ENCODE results near the gene LIMA1.

Gene LIMA1

DNA sequence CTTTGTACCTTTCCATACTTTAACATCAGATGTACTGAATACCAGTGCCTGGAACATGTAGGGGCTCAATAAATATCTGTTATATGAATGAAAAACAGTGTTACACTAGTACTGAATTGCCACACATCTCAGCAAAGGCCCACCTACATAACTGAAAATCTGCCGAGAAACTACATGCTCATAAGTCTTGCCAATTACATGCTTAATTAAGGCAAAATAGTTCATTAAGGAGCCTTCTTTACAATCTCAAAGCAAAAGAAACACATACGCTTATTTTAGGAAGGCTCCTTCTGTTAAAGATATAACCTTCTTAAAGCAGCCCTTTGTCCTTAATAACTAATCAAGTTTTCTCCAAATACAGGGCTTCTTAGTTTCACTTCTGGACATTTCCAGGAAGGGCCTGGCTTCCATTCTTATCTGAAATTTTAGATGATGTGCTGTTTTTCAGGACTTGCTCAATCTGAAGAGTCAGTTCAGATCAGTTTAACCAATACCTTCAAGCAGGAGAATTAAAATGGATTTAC, 11.5 kb downstream of the LIMA1 start:
- H3K9ac ChIP-seq (ENCODE audit: low read depth, low read length), result no peak overlapping the region
- 0 out of 2 replicates have a peak, but pooled peaks cover 6% of the 10 kb centered on the region for H3K4me1 ChIP-seq (ENCODE audit: insufficient read depth, low read length)
- H3K9me3 ChIP-seq (ENCODE audit: control insufficient read depth, insufficient read depth, low read length), result no peaks in the 10 kb centered on the region

DNA sequence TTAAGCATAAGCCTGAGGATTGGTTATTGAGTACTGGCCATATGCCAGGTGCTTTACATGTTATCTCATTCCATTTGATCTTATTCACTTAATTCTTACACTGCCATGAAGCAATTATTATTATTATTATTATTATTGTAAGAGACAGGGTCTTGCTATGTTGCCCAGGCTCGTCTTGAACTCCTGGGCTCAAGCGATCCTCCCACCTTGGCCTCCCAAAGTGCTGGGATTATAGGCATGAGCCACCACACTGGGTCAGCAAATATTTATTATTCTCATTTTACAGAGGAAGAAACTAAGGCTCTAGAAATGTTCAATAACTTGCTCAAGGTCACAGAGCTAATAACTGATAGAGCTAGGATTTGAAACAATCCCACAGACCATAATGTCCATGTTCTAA, 14.8 kb downstream of the LIMA1 start:
- H3K36me3 ChIP-seq (ENCODE audit: insufficient read depth, low read length), result no peaks in the 10 kb centered on the region
- 0 out of 2 replicates have a peak, but pooled peaks cover 6% of the 10 kb centered on the region for H3K4me1 ChIP-seq (ENCODE audit: insufficient read depth, low read length)
- no peaks in the 10 kb centered on the region for H3K9me3 ChIP-seq (ENCODE audit: control insufficient read depth, insufficient read depth, low read length)
- no peak overlapping the region for H3K9ac ChIP-seq (ENCODE audit: low read depth, low read length)

More for the DNA sequence above, 11.5 kb downstream of the LIMA1 start:
- H3K36me3 ChIP-seq (ENCODE audit: insufficient read depth, low read length), result no peaks in the 10 kb centered on the region

DNA sequence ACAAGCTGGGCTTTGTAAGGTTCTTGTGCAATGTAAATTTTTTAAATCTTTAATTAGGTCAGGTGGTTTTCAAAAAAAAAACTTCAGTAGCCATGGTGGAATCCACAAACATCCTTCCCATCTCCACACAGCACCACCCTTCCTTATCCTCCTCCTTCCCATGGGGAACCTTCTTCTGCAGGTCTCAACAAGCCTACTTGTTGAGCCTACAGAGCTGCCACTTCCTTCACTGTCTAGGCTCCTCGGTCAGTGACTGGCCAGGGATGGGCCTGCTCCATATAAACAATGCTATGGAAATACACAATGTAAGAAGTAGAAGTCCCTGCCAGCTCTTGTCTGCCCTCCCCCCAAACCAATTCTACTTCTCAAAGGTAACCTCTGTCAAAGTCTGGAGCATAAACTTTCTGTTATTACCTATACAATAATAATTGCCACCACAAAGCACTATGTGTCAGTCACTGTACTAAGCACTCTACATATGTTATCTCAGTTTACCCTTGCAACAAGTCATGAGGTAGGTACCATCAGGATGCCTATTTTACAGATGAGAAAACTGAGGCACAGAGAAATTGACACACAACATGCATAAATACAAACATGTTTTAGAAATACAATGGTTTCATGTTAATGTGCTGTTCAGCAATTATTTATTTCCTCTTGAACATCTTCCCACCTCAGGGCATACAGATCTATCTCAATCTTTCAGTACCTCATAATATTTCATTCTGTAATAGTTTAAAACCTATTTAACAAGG, 17.4 kb downstream of the LIMA1 start:
- Histone ChIP-seq H3K36me3 (ENCODE audit: insufficient read depth, low read length) (no peaks in the 10 kb centered on the region), H3K9me3 (ENCODE audit: control insufficient read depth, insufficient read depth, low read length) (no peaks in the 10 kb centered on the region), H3K9ac (ENCODE audit: low read depth, low read length) (no peak overlapping the region), H3K4me1 (ENCODE audit: insufficient read depth, low read length) (no peaks in the 10 kb centered on the region)

DNA sequence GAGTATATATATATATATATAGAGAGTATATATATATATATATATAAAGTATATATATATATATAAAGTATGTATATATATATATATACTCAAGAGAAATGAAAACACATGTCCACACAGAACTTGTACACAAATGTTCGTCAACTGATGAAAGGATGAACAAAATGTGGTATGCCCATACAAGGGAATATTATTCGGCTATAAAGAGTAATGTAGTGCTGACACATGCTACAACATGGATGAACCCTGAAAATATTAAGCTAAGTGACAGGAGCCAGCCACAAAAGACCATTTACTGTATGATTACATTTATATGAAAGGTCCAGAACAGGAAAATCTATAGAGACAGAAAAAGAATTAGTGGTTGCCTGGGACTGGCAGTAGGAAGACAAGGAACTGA, 19.5 kb downstream of the LIMA1 start:
- Histone ChIP-seq H3K4me1 (ENCODE audit: insufficient read depth, low read length) (no peaks in the 10 kb centered on the region), H3K36me3 (ENCODE audit: insufficient read depth, low read length) (no peaks in the 10 kb centered on the region), H3K9ac (ENCODE audit: low read depth, low read length) (no peak overlapping the region), H3K9me3 (ENCODE audit: control insufficient read depth, insufficient read depth, low read length) (no peaks in the 10 kb centered on the region)

DNA sequence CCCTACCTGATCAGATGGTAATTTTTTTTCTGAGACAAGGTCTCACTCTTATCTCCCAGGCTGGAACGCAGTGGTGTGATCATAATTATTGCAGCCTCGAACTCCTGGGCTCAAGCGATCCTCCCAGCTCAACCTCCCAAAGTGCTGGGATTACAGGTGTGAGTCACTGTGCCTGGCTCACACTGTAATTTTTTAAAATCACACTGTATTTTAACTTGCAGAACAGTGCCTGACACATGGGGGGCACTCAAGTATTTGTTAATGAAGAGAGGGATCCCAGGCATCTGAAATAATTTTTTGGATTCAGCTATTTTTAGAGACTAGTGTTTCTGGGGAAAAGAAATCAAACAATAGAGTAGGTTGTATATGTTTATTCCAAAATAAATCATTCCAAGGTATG, 21.7 kb downstream of the LIMA1 start:
- no peaks in the 10 kb centered on the region for H3K4me1 ChIP-seq (ENCODE audit: insufficient read depth, low read length)
- no peak overlapping the region for H3K9ac ChIP-seq (ENCODE audit: low read depth, low read length)
- H3K9me3 ChIP-seq (ENCODE audit: control insufficient read depth, insufficient read depth, low read length), result no peaks in the 10 kb centered on the region
- H3K36me3 ChIP-seq (ENCODE audit: insufficient read depth, low read length), result no peaks in the 10 kb centered on the region

DNA sequence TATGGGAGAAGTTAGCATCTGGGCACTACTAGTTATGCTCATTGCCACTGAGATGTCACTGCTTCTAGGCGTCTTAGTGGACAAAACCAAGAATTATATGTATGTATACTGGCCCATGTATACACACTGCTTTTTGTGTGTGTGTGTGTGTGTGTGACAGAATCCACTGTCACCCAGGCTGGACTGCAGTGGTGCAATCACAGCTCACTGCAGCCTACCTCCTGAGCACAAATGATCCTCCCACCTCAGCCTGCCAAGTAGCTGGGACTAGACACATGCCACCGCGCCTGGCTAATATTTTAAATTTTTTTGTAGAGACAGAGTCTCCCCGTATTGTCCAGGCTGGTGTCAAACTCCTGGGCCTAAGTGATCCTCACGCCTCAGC, 25.2 kb downstream of the LIMA1 start:
- no peaks in the 10 kb centered on the region for H3K9me3 ChIP-seq (ENCODE audit: control insufficient read depth, insufficient read depth, low read length)
- no peak overlapping the region for H3K9ac ChIP-seq (ENCODE audit: low read depth, low read length)
- H3K36me3 ChIP-seq (ENCODE audit: insufficient read depth, low read length), result no peaks in the 10 kb centered on the region
- H3K4me1 ChIP-seq (ENCODE audit: insufficient read depth, low read length), result peaks cover 5% of the 10 kb centered on the region; the same call in 1 of the 2 replicates

DNA sequence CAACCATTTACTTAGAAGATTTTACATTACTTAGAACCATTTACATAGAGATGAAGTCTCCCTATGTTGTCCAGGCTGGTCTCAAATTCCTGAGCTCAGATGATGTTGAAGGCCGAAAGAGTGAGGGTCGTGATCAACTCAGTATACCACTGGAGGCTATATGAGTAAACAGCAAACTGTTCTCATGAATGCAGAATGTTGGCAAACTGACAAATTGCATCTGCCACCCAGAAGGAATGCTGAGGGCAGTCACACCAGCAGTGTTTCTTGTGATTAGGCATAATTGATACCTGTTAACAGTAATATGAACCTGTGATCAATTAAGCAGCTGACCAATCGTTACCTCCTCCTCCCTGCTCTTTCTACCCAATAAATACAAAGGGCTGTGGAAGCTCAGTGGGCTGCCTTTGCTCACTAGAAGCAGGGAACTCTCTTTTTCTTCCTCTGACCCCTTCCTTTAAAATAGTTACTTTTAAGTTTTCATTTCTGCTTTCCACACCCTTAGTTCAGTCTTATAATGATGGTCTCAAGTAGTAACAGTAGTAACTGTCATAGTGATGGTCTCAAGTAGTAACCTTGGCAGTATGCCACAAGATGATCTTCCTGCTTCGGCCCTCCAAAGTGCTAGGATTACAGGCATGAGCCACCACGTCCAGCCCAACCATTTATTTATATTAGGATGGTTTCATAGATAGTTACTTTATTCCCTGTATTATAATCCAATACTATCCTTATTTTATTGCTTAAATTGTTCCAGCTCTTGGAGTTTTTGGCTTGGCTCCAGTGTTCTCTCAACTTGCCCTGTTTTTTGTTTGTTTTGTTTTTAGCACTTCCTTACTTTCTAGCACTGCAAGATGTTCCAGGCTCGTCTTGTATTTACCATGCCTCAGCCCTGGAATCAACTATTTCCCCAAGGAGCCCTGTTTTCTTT, 25.8 kb downstream of the LIMA1 start:
- Histone ChIP-seq H3K9me3 (ENCODE audit: control insufficient read depth, insufficient read depth, low read length) (no peaks in the 10 kb centered on the region), H3K4me1 (ENCODE audit: insufficient read depth, low read length) (peaks cover 5% of the 10 kb centered on the region; the same call in 1 of the 2 replicates), H3K36me3 (ENCODE audit: insufficient read depth, low read length) (no peaks in the 10 kb centered on the region)

DNA sequence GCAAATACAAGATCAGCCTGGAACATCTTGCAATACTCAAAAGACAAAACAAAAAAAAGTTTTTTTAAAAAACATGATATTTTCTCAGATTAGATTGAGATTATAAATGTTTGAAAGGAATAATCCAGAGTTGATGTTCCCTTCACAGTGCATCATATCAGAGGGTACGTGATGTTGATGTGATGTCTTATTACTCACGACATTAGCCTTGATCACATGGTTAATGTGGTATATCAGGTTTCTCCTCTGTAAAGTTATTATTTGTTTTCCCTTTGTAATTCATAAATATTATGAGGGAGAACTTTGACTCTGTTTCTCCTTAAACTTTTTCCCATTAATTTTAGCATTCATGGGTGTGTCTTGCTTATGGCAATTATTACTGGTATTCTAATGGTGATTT, 26.6 kb downstream of the LIMA1 start:
- no peaks in the 10 kb centered on the region for H3K9me3 ChIP-seq (ENCODE audit: control insufficient read depth, insufficient read depth, low read length)
- H3K36me3 ChIP-seq (ENCODE audit: insufficient read depth, low read length), result no peaks in the 10 kb centered on the region
- H3K4me1 ChIP-seq (ENCODE audit: insufficient read depth, low read length), result peaks cover 5% of the 10 kb centered on the region; the same call in 1 of the 2 replicates
- H3K9ac ChIP-seq (ENCODE audit: low read depth, low read length), result no peak overlapping the region

More for the DNA sequence above, 25.8 kb downstream of the LIMA1 start:
- H3K9ac ChIP-seq (ENCODE audit: low read depth, low read length), result no peak overlapping the region

DNA sequence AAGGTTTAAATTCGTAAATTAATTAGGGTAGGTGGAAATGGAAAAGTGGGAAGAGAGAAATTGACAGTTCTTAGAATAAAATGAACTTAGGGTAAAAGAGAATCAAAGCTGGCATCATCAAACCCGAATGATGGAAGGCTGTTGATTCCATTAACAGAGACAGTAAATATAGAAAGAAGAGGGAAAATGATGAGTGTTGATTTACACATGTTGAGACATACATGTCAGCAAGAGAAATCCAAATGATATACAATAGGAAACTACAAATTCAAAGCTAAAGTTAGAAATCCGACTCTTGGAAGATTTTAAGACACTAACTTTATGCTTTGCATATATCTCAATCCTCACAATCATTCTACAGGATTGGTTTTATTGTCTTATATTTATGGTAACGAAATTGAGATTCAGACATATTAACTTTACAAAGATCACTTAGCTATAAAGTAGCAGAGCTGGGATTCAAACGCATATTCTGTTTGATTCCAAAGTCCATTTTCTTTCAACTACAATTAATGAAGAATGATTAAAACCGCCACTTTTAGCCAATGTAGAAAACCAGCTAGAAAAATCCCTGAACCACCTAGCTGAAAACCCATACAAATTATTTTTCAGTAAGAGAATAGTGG, 30.2 kb downstream of the LIMA1 start:
- H3K4me1 ChIP-seq (ENCODE audit: insufficient read depth, low read length), result peaks cover 12% of the 10 kb centered on the region
- no peak overlapping the region for H3K9ac ChIP-seq (ENCODE audit: low read depth, low read length)
- H3K9me3 ChIP-seq (ENCODE audit: control insufficient read depth, insufficient read depth, low read length), result no peaks in the 10 kb centered on the region
- H3K36me3 ChIP-seq (ENCODE audit: insufficient read depth, low read length), result no peaks in the 10 kb centered on the region

DNA sequence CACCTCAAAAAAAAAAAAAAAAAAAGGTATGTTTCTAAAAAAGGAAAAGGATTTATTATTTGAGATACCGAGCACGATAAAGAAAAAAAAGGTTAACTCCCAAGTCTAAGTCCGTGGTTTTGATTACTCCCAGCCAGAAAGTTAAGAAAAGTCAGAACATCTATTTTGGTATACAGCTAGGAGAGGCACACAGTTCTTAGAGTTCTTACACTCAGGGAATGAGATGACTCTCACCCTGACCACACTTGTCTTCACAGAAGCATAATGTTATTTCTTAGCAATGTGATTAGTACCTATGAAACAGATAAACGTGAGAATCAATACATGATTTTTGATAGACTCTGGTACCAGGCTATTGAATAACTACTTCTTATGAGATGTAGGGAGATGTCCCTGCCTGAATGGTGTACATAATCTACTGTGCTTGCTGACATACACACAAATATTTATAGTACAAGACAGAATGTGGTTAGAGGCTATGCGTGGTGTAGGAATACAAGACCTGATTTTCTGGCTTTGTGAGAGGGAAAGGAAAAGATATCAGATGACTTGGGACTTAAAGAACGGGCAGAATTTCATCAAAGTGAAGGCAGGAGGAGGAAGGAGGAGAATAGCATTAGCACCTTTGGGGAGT, 31.6 kb downstream of the LIMA1 start:
- Histone ChIP-seq H3K9me3 (ENCODE audit: control insufficient read depth, insufficient read depth, low read length) (no peaks in the 10 kb centered on the region), H3K36me3 (ENCODE audit: insufficient read depth, low read length) (no peaks in the 10 kb centered on the region), H3K9ac (ENCODE audit: low read depth, low read length) (no peak overlapping the region), H3K4me1 (ENCODE audit: insufficient read depth, low read length) (peaks cover 12% of the 10 kb centered on the region)

DNA sequence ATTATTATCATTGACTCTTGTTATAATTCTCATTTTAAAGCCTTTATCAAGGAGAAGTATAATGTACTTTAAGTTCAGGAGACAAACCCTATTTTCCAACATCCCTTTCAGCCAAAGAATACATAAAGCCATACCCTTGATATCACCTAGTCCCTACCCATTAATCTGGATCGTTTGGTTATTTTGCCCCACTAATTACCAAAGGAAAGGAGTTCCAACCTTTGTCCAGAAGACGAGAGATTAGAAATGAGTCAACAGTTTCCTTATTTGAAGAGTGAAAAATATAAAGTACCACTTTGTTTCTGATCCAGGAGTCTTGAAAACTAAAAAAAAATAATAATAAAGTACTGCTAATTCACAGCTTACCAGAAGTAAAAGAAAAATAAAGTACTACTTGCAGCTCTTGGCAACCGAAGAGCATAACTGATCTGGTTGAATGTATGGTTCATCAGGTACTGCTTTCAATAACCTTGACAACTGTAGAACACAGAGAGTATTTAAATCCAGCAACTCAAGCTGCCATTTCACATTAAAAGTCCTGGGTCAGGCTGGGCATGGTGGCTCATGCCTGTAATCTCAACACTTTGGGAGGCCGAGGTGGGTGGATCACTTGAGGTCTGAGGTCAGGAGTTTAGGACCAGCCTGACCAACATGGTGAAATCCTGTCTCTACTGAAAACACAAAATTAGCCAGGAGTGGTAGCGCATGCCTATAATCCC, 33.7 kb downstream of the LIMA1 start:
- no peaks in the 10 kb centered on the region for H3K9me3 ChIP-seq (ENCODE audit: control insufficient read depth, insufficient read depth, low read length)

DNA sequence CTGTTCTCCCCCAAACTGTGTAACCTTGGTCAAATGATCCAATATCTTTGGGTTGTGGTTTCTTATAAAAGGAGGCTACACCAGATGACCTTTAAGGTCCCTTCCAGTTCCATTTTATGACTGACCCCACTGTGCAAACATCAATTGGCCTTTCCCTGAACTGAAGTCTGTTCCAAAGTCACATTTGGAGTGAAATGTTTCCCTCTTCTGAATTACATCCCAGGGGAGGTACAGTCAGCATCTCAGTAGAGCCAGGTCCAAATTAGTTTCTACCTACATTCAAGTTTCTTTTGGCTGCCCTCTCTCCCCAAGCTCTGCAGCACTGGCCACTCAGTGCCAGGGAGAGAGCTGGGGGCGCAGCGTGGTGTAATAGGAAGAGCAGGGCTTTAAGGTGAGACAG, 34.4 kb downstream of the LIMA1 start:
- Histone ChIP-seq H3K36me3 (ENCODE audit: insufficient read depth, low read length) (no peaks in the 10 kb centered on the region), H3K9ac (ENCODE audit: low read depth, low read length) (no peak overlapping the region), H3K9me3 (ENCODE audit: control insufficient read depth, insufficient read depth, low read length) (no peaks in the 10 kb centered on the region), H3K4me1 (ENCODE audit: insufficient read depth, low read length) (peaks cover 7% of the 10 kb centered on the region)

More for the DNA sequence above, 33.7 kb downstream of the LIMA1 start:
- H3K4me1 ChIP-seq (ENCODE audit: insufficient read depth, low read length), result peaks cover 12% of the 10 kb centered on the region
- H3K9ac ChIP-seq (ENCODE audit: low read depth, low read length), result no peak overlapping the region
- no peaks in the 10 kb centered on the region for H3K36me3 ChIP-seq (ENCODE audit: insufficient read depth, low read length)

DNA sequence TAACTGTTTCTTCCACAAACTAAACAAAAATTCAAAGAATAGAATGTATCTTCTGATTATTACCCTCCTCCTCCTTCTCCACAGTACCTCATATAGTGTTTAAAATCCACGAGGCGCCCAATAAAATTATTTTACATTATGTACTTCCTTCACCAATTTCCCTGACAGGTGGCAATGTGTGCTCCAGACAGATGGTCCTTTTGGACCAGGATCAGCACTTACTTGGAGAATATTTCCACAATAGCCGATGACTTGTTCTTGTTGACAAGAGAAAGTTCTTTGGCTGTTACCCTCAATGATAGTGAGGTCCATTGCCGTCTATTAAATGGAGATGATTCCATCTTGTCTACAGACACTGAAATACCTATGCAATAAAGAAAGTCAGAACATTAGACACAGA, 34.9 kb downstream of the LIMA1 start:
- peaks cover 7% of the 10 kb centered on the region for H3K4me1 ChIP-seq (ENCODE audit: insufficient read depth, low read length)
- no peaks in the 10 kb centered on the region for H3K9me3 ChIP-seq (ENCODE audit: control insufficient read depth, insufficient read depth, low read length)
- no peaks in the 10 kb centered on the region for H3K36me3 ChIP-seq (ENCODE audit: insufficient read depth, low read length)
- H3K9ac ChIP-seq (ENCODE audit: low read depth, low read length), result no peak overlapping the region

Data from ES-I3 (cell line).